DMS79 (cell line): ENCODE data around the gene TREX2.
"Not testable (repeated sequence)": the region's sequence is repeated elsewhere in the genome, so short reads cannot be mapped to it uniquely, and the experiment has no call there.

Experiments used
- DNase-seq: peaks from one replicate; lab custom pipeline; 2025; lab: John Stamatoyannopoulos, UW

TREX2 gene

DNA sequence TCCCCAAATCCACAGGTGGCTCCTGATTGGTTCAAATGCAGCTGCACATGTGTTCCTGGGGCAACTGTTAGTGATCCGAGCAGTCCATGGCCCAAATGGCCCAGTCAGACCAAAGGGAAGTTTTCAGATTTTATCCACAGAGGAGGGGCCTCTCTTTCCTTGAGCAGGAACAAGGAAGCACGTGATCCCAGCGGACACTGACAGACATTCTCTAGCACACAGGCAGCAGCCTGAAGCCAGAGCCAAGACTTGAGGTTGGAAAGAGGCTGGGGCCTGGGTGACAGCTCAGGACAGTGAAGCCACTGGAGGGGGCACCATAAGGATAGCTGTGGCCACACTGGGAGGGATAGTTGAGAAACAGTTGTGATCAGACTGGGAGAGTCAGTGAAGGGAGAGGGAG, 38.1 kb downstream of the TREX2 start:
- no peak for DNase-seq

DNA sequence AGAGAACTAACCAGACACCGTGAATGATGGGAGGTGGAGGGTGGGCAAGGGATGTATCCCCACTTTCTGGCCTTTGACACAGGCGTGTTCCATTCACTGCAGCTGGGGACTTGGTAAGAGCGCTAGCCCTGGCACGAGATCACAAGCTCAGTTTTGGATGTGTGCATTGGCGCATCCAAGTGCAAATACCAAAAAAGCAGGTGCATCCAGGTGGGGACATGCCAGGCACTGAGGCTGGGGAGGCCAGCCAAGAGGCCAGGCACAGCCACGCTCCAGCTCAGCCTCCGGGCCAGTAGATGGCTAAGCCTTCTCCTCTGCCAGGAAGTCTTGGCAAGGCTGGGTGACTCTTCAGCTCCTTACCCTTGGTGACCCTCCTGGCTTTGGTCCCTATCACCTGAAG, 39.0 kb downstream of the TREX2 start:
- no peak for DNase-seq

DNA sequence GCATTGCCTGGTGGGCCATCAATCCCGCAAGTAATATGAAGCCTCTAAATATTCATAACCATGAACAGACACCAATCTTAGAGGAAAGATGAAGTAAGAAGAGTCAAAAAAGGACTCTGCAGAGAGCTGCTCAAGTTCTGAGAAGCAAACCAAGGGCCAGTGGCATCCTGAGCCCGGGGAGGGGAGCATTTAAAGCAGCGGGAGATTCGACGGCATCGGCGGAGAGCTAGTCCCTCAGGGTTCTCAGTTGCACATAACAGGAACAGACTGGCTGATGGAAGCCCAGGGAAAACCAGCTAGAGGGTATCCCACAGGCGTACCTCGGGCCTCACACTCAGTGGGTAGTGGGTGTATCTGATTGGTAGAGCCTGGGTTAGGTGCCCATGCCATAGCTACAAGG, 39.8 kb downstream of the TREX2 start:
- no peak for DNase-seq

DNA sequence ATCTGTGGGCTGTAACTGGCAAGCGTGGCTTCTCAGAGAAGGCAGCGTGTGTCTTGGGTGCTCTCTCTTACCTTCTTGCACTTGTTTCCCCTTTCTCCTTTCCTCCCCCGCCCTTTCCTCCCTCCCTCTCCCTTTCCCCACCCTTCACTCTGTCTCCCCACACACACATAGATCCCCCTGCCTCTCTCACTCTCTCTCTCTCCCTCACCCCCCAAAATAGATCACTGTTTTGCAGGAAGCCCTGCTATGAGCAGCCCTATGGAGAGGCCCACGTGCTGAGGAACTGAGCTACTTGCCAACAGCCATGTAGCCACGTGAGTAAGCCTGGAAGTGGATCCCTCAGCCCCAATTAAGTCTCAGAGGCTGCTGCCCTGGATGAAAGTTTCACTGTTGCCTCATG, 40.4 kb downstream of the TREX2 start:
- DNase-seq: no peak

DNA sequence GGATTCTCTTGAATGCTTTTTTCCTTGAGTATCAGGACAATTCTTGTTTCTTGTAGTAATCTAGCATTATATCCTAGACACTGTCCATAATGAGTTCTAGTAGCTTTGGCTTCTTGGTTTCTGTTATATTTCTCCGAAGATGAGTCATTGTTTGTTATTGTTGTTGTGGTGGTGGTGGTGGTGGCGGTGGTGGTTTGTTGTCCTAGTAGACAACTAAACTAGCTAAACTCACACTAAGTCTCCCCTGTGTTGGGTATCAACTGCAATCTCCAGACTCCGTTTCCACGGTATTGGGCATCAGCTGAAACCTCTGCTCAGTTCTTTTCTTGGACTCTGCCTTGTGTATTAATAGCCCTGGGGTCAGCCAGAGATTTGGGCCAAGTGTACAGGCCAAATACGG, 41.5 kb downstream of the TREX2 start:
- DNase-seq: not testable (repeated sequence)

DNA sequence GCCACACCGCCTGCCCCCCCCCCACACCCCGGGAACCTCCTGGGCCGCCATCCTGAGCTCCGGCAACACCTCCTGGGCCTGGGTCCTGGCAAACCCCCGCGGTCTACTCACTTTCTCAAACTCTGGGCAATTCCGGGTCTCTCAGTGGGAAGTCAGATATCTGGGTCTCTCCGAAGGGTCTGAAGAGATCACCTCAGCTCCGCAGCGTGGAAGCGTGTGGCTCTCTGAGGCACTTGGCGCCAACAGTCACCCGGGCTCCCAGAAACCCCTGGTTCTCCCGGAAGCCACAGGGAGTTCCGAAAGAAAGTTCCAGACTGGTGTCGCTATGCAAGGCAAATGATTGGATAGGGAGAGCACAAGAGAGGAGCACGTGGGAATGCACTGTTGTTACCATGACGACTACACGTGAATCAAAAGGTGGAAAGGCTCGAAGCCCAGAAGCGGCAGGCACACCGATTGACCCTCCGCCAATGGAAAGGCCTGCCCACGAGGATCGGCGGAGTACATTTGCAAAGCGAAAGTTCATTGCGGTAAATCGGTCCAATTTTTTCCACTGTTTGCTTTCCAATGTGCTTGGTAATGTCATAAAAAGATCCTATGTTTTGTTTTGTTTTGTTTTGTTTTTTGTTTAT, 44.6 kb downstream of the TREX2 start, which contains the start of gene PNMA6E:
Gene PNMA6E, minus strand, starts transcription at position 218 of the 632 bp plus-strand sequence. CDS start 2,501 bp downstream, outside the sequence.
- DNase-seq: no peak

DNA sequence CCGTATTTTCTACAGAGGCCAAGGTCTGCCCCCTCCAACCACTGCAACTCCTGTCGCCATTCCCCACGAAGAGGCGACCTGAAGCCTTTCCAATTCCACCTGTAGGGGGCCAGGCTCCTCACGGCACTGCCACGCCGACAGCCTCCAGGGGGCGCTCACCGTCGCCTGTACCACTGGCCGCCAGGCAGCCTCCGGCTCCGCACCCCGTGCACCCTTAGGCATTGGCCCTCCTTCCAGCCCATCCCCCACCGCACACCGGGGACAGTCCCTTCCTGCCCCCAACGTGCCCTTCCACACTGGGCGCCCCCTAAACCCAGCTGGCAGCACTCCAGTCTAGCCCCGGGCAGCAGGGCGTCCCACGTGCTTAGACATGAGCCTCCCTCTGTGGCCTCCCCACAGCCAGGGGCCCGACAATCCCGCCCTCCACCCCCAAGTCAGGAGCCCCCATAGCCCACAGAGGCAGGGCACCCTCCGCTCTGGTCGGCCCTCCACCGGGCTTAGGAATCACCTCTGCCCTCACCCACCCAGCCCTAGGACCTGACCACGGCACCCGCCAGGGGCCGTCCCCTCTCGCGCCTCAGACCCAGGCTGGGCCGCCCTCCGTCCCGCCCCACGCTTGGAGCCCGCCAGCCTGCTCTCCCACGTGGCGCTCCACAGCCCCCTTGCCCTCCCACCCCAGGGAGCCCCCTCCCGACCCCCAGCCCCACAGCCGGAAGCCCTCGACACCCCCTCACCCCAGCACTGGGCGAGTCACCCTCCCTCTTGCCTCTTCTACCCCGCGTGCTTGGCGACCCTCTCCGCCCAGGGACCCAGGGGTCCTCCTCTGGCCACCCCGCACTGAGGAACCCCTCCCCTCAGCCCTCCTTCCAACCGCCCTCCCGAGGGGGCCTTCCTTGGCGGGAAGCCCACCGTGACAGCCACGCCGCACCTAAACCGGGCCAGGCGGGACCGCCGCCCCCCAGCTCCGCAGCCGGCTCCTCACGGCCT, 45.4 kb downstream of the TREX2 start:
- DNase-seq: no peak

DNA sequence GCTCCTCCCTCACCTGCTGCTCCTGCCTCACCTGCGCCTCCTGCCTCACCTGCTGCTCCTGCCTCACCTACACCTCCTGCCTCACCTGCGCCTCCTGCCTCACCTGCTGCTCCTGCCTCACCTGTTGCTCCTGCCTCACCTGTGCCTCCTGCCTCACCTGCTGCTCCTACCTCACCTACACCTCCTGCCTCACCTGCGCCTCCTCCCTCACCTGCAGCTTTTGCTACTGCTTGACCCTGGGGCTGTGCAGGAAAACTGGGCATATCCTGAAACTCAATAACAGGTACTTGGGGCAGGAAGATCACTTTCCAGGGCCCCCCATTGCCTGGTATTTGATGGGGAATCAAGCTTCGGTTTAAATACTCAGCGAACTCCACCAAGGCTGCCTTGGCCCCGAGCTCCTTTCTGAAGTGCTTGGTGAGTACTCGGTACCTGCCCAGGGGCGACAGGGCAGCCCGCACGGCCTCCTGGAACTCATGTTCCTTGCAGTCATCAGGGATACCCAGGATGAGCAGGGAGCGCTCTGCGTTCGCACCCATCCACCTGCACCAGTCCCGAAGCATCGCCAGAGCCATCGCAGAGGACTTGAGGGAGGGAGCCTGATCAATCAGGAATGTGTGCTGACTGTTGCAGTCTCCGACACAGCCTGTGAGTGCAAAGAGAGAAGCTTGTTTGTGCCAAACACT, 47.4 kb downstream of the TREX2 start:
- DNase-seq: no peak

DNA sequence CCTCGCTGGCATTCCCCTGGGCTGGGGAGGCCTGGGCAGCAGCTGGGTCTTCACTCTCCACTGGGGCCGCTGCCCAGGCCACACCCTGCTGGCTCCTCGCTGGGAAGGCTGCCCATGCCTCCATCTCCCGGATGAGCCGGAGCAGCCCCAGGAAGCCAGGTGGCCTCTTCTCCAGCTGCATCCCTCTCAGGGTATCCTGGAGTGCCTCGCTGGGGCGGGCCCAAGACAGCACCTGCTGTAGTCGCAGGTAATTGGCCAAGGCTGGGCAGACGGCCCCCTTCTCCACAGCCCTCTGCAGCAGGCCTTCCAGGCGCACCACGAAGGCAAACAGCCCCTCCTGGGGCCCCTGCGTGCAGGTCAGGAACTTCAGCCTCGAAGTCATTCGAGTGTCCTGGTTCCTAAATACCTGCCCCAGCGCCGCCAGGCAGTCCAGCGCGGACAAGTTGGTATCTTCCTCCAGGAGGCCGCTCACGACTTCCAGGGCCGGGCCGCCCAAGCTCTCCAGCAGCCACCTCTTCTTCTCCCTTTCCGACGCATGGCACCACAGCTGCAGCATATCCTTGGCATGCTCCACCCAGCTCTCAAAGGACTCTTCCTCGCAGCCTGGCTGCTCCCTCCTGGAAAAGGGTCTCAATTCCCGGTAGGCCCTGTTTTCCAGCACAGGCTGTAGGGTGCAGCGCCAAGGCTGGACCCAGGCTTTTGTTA, 48.4 kb downstream of the TREX2 start:
- DNase-seq: peak; percentile 75

DNA sequence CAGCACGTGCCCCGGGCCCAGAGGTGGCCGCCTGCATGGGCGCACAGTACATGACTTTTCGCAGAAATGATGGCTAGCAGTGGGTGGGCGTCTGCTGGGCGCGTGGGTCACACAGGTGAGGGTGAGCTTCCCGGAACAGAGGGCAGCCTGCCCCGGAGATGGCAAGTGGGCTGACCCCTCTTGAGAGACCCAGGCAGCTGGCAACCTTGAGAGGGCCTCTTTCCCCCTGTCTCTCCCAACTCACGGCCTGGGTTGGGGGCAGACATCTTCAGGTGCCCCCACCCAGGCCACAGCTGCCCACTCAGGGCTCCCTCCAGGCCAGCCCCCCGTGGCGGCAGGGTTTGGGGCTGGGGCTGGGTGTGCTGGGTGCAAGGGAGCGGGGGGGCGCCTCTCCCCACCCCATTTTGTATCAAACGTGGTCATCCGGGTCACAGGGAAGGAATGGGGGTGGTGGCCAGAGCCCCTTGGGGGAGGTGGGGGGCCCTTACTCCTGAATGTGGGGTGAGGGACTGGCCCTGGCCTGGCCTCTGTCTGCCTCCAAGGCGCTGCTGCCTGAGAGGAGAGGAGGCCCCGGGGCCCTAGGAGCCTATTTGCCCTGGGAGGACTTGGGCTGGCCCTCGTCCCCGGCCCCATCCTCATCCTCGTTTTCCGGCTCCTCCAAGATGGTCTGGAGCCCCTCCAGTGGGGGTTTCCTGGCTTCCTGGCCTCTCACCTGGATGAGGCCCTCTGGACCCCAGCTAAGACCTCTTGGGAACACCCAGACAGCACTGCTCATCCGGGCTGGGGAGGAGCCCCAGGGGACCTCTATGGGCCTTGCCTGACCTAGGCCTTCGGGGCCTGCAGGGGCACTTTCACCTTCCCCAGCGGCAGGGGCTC, 49.3 kb downstream of the TREX2 start:
- DNase-seq: no peak

DNA sequence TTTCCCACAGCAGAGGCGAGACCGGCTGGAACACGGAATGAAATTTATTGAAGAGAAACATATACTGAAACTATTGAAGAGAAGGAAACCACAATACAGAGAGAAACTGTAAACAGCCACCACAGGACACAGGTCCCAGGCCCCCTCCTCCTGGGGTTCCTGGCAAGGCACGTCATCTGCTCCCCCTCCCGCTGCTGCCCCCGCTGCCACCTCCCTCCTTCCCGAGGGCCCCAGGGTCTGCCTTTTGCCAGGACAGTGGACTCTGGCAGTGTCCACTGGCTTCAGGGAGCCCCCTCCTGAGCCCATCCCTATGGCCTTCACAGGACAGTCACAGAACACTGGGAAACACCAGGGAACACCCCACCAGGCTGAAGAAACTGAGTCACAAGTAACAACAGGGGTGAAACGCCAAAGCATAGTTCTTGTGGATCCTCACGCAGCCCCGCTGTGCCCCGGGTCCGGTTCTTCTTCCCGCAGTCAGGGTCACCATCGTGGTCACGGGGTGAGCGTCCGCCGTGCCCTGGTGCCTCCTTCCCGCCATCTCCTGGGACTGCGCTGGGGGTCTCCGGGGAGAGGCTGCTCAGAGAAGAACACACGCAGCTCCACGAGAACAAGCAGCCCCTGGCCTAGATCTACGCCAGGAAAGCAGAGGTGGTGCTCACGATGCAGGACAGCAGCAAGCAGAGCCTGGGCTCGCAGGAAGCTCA, 50.1 kb downstream of the TREX2 start:
- DNase-seq: no peak

DNA sequence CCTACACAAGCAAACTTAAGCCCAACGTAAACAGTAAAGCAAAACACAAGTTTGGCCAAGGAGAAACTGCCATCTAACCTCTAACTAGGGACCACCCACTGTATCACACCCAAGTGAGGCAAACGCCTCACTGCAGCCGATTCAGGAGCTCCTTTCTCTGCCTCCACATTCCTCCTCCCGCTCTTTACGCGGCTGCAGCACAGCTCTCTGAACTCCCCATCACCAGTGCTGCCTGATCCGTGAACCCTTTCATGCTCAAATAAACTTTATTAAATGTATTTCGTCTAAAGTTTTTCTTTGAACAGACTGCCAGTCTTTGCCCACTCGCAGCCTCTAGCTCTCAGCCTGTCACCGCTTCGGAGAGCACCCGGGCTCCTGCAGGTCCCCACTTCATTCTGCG, 51.2 kb downstream of the TREX2 start:
- no peak for DNase-seq
